ENCODE results near the gene ZNF746. TPM values are rescaled to one million over a fixed set of nuclear protein-coding genes. Genes with fewer than 3 reads are reported as not detected.

ZNF746 gene
- total and polyA plus RNA-seq, 10 of the 15 experiments (the other 5 are each of a cell fraction or from before 2014, with no cell fraction given): 1.2 to 19.0 (median 6.3) TPM

DNA sequence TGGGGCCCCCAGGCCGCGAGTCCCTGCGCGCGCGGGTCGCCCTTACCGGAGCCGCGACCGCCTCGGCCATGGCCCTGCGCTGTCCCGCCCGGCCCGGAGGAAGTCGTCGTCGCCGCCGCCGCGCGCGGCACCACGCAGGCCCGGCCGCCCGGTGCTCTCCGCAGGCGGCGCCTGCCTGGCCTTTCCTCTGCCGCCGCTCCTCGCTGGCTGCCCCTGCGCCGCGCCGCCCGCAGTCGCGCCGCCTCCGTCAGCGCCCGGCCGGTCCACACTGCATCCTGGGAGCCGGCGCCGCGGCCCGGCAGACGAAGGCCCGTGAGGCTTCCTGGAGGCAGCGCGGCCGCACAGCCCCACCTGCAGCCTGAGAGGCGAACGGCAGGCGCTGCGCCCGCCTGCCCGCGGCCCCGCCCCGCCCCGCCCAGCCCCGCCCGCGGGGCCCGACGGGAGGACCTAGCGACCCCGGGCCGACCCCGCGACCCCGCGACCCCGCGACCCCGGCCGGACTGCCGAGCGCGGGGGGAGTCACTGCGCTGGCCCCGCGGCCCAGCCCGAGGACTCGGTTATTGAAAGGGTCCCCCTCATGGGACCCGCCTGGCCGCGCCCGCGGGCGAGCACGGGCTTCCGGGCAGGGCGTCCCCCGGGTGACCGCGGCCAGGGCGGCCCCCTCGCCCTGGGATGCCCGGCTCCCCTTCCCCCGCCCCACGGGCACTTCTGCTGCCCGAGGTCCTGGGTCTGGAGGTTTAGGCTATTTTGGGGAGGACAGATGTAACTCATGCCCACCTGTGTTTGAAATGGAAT lies at the start of gene ZNF746 (continued):
- TF ChIP-seq, protein P1, sequence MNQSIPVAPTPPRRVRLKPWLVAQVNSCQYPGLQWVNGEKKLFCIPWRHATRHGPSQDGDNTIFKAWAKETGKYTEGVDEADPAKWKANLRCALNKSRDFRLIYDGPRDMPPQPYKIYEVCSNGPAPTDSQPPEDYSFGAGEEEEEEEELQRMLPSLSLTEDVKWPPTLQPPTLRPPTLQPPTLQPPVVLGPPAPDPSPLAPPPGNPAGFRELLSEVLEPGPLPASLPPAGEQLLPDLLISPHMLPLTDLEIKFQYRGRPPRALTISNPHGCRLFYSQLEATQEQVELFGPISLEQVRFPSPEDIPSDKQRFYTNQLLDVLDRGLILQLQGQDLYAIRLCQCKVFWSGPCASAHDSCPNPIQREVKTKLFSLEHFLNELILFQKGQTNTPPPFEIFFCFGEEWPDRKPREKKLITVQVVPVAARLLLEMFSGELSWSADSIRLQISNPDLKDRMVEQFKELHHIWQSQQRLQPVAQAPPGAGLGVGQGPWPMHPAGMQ (IDR thresholded peaks at IDR 0.05; ENCODE audit: borderline replicate concordance): no peak
- TF ChIP-seq CHD4 (IDR thresholded peaks at IDR 0.05) (no peak), HCFC1 (IDR thresholded peaks at IDR 0.05; ENCODE audit: low read length) (peak; percentile 40; the same call in 1 of the 2 replicates), NFXL1 (IDR thresholded peaks at IDR 0.05; ENCODE audit: borderline replicate concordance) (no peak), TARDBP (IDR thresholded peaks at IDR 0.05; ENCODE audit: borderline replicate concordance) (no peak), RUNX3 (IDR thresholded peaks at IDR 0.05; ENCODE audit: low read length) (peak; percentile 3; the same call in 1 of the 2 replicates), KLF5 (IDR thresholded peaks at IDR 0.05; ENCODE audit: partially characterized antibody) (no peak), BCL11A (IDR thresholded peaks at IDR 0.05; ENCODE audit: low read depth, low read length) (no peak), E2F4 (IDR thresholded peaks at IDR 0.05; ENCODE audit: low read depth, low read length) (no peak), NR2C2 (IDR thresholded peaks at IDR 0.05; ENCODE audit: borderline replicate concordance, control insufficient read depth, insufficient read length, low read depth) (no peak), ETV6 (conservative IDR thresholded peaks at IDR 0.05 in 1 of 2, IDR thresholded peaks at IDR 0.05 in 1 of 2; ENCODE audit: borderline replicate concordance in 1 of 2, low read depth in 1 of 2) (no peak), CBFB (IDR thresholded peaks at IDR 0.05; ENCODE audit: low read depth) (no peak), CBX5 (IDR thresholded peaks at IDR 0.05; ENCODE audit: low read depth) (peak; percentile 59; the same call in 1 of the 2 replicates)
- TF ChIP-seq, protein P2, sequence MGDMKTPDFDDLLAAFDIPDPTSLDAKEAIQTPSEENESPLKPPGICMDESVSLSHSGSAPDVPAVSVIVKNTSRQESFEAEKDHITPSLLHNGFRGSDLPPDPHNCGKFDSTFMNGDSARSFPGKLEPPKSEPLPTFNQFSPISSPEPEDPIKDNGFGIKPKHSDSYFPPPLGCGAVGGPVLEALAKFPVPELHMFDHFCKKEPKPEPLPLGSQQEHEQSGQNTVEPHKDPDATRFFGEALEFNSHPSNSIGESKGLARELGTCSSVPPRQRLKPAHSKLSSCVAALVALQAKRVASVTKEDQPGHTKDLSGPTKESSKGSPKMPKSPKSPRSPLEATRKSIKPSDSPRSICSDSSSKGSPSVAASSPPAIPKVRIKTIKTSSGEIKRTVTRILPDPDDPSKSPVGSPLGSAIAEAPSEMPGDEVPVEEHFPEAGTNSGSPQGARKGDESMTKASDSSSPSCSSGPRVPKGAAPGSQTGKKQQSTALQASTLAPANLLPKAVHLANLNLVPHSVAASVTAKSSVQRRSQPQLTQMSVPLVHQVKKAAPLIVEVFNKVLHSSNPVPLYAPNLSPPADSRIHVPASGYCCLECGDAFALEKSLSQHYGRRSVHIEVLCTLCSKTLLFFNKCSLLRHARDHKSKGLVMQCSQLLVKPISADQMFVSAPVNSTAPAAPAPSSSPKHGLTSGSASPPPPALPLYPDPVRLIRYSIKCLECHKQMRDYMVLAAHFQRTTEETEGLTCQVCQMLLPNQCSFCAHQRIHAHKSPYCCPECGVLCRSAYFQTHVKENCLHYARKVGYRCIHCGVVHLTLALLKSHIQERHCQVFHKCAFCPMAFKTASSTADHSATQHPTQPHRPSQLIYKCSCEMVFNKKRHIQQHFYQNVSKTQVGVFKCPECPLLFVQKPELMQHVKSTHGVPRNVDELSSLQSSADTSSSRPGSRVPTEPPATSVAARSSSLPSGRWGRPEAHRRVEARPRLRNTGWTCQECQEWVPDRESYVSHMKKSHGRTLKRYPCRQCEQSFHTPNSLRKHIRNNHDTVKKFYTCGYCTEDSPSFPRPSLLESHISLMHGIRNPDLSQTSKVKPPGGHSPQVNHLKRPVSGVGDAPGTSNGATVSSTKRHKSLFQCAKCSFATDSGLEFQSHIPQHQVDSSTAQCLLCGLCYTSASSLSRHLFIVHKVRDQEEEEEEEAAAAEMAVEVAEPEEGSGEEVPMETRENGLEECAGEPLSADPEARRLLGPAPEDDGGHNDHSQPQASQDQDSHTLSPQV (IDR thresholded peaks at IDR 0.05): no peak
- TF ChIP-seq, protein P3, sequence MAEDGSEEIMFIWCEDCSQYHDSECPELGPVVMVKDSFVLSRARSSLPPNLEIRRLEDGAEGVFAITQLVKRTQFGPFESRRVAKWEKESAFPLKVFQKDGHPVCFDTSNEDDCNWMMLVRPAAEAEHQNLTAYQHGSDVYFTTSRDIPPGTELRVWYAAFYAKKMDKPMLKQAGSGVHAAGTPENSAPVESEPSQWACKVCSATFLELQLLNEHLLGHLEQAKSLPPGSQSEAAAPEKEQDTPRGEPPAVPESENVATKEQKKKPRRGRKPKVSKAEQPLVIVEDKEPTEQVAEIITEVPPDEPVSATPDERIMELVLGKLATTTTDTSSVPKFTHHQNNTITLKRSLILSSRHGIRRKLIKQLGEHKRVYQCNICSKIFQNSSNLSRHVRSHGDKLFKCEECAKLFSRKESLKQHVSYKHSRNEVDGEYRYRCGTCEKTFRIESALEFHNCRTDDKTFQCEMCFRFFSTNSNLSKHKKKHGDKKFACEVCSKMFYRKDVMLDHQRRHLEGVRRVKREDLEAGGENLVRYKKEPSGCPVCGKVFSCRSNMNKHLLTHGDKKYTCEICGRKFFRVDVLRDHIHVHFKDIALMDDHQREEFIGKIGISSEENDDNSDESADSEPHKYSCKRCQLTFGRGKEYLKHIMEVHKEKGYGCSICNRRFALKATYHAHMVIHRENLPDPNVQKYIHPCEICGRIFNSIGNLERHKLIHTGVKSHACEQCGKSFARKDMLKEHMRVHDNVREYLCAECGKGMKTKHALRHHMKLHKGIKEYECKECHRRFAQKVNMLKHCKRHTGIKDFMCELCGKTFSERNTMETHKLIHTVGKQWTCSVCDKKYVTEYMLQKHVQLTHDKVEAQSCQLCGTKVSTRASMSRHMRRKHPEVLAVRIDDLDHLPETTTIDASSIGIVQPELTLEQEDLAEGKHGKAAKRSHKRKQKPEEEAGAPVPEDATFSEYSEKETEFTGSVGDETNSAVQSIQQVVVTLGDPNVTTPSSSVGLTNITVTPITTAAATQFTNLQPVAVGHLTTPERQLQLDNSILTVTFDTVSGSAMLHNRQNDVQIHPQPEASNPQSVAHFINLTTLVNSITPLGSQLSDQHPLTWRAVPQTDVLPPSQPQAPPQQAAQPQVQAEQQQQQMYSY (CRISPR knock-in tag; IDR thresholded peaks at IDR 0.05): no peak
- TF ChIP-seq, protein P4, sequence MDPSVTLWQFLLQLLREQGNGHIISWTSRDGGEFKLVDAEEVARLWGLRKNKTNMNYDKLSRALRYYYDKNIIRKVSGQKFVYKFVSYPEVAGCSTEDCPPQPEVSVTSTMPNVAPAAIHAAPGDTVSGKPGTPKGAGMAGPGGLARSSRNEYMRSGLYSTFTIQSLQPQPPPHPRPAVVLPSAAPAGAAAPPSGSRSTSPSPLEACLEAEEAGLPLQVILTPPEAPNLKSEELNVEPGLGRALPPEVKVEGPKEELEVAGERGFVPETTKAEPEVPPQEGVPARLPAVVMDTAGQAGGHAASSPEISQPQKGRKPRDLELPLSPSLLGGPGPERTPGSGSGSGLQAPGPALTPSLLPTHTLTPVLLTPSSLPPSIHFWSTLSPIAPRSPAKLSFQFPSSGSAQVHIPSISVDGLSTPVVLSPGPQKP (IDR thresholded peaks at IDR 0.05; ENCODE audit: low read depth, low read length): no peak
